K562 (cell line): ENCODE data around the gene ACBD3. TPM values are rescaled to one million over a fixed set of nuclear protein-coding genes. Genes with fewer than 3 reads are reported as not detected.
A peak's percentile ranks its signal among the peaks of the same experiment; 100 is the strongest.

Experiments
- C11orf30 ChIP-seq: fragments of 450-650 bp; IDR thresholded peaks from 2 replicates; pipeline ENCODE4 v1.6.1; 2016; ENCODE audit warnings: low read depth, mild to moderate bottlenecking
- EHMT2 ChIP-seq: fragments of 450-650 bp; IDR thresholded peaks from 2 replicates; pipeline ENCODE4 v1.6.1; 2018; ENCODE audit warnings: antibody characterized with exemption
- ETV5 ChIP-seq: sonication (generic); formaldehyde crosslinking; IDR thresholded peaks from 2 replicates; pipeline ENCODE4 v1.4.0; 2020; ENCODE audit warnings: low read depth, mild to moderate bottlenecking, missing genetic modification reagents
- HDAC1 ChIP-seq, 2 experiments: fragments of 450-650 bp; IDR thresholded peaks; 2 replicates each; pipeline ENCODE4 v1.6.1; 2016 to 2017; ENCODE audit warnings: inconsistent platforms in 1 of 2, mild to moderate bottlenecking in 1 of 2, moderate library complexity in 1 of 2
- KAT7 ChIP-seq: sonication (generic); formaldehyde crosslinking; IDR thresholded peaks from 2 replicates; pipeline ENCODE4 v1.8.0; 2022; ENCODE audit warnings: missing genetic modification reagents, mild to moderate bottlenecking, borderline replicate concordance
- KDM2B ChIP-seq: fragments of 250-450 bp; sonication (Bioruptor Pico); IDR thresholded peaks from 2 replicates; pipeline ENCODE4 v1.8.0; 2021; ENCODE audit warnings: mild to moderate bottlenecking, moderate library complexity
- KLF10 ChIP-seq: fragments of 250-450 bp; sonication (Bioruptor Pico); IDR thresholded peaks from 2 replicates; pipeline ENCODE4 v1.6.1; 2021; ENCODE audit warnings: matching md5 sums
- L3MBTL2 ChIP-seq: fragments of 450-650 bp; IDR thresholded peaks from 2 replicates; pipeline ENCODE4 v1.6.1; 2016; ENCODE audit warnings: mild to moderate bottlenecking, moderate library complexity
- RBM17 ChIP-seq: fragments of 200-400 bp; formaldehyde crosslinking; IDR thresholded peaks from 2 replicates; pipeline ENCODE4 v1.6.1; 2017; ENCODE audit warnings: low read depth, mild to moderate bottlenecking, low read length, borderline replicate concordance
- SOX6 ChIP-seq: fragments of 450-650 bp; IDR thresholded peaks from 2 replicates; pipeline ENCODE4 v1.6.1; 2014; ENCODE audit warnings: mild to moderate bottlenecking
- TCF7 ChIP-seq: sonication (generic); IDR thresholded peaks from 2 replicates; pipeline ENCODE4 v1.6.1; 2016; ENCODE audit warnings: antibody characterized with exemption, borderline replicate concordance
- ZFPM2 ChIP-seq: fragments of 250-450 bp; sonication (Bioruptor Pico); IDR thresholded peaks from 2 replicates; pipeline ENCODE4 v1.5.1; 2022; ENCODE audit warnings: mild to moderate bottlenecking
- ZNF146 ChIP-seq: IDR thresholded peaks from one replicate; pipeline ENCODE4 v1.6.1; 2018; ENCODE audit warnings: missing compliant biosample characterization; ENCODE audit not compliant: unreplicated experiment
- ZNF589 ChIP-seq: fragments of 200-800 bp; sonication (Bioruptor generic); IDR thresholded peaks from 2 replicates; pipeline ENCODE4 v1.6.1; 2016; ENCODE audit warnings: low read depth, missing genetic modification characterization, missing compliant biosample characterization
- ZNF75A ChIP-seq: fragments of 450-650 bp; formaldehyde crosslinking; IDR thresholded peaks from 2 replicates; pipeline ENCODE4 v1.4.0; 2020; ENCODE audit warnings: mild to moderate bottlenecking
- ZNF79 ChIP-seq: fragments of 250-450 bp; sonication (Bioruptor Pico); IDR thresholded peaks from 2 replicates; pipeline ENCODE4 v1.4.0; 2020; ENCODE audit warnings: low read depth, mild to moderate bottlenecking, moderate library complexity
- polyA plus RNA-seq, 8 experiments: library from polyadenylated mRNA; depleted of rRNA in 4 of 8; stranded (reverse) in 5 of 8; unstranded in 3 of 8; fragments of >200 nt; fragmentation: Nextera tagmentation in 2 of 8; fragmentation: Illumina TruSeq in 1 of 8; extraction: Ambion mirVana in 2 of 8; extraction: Trizol in 1 of 8; gene quantifications; 2 replicates each; pipeline versions ENCODE4 v1.2.1 to v1.2.3, GENCODE V29; 2011 to 2014; ENCODE audit warnings: inconsistent platforms in 1 of 8, missing spikeins in 1 of 8
- total RNA-seq, 7 experiments: library from RNA; depleted of rRNA in 6 of 7; stranded (reverse); fragments of >200 nt in 6 of 7; fragmentation: Illumina TruSeq in 2 of 7; extraction: Trizol in 2 of 7; gene quantifications; 2 replicates each; pipeline versions ENCODE4 v1.2.1 to v1.2.3, GENCODE V29; 2011 to 2021; ENCODE audit warnings: low replicate concordance in 1 of 7
- TF ChIP-seq, protein P1 (sequence below): sonication (generic); formaldehyde crosslinking; IDR thresholded peaks from 2 replicates; pipeline ENCODE4 v1.8.0; 2022; ENCODE audit warnings: mild to moderate bottlenecking, missing genetic modification reagents
- TF ChIP-seq, protein P2 (sequence below): fragments of 250-450 bp; sonication (Bioruptor Pico); IDR thresholded peaks from 2 replicates; pipeline ENCODE4 v1.5.0; 2021
- TF ChIP-seq, protein P3 (sequence below): fragments of 250-450 bp; sonication (Bioruptor Pico); IDR thresholded peaks from 2 replicates; pipeline ENCODE4 v1.5.1; 2021; ENCODE audit warnings: mild to moderate bottlenecking
- TF ChIP-seq, protein P4 (sequence below), 2 experiments: IDR thresholded peaks; 2 replicates each; pipeline ENCODE4 v1.6.1; 2012; ENCODE audit warnings: improper control_type of control experiment in 2 of 2, low read depth in 2 of 2, low read length in 2 of 2, borderline replicate concordance in 1 of 2

ACBD3 gene
- total and polyA plus RNA-seq, 9 of the 15 experiments (the other 6 are each of a cell fraction or from before 2014, with no cell fraction given) = 11.1 to 36.7 (median 26.9) TPM

DNA sequence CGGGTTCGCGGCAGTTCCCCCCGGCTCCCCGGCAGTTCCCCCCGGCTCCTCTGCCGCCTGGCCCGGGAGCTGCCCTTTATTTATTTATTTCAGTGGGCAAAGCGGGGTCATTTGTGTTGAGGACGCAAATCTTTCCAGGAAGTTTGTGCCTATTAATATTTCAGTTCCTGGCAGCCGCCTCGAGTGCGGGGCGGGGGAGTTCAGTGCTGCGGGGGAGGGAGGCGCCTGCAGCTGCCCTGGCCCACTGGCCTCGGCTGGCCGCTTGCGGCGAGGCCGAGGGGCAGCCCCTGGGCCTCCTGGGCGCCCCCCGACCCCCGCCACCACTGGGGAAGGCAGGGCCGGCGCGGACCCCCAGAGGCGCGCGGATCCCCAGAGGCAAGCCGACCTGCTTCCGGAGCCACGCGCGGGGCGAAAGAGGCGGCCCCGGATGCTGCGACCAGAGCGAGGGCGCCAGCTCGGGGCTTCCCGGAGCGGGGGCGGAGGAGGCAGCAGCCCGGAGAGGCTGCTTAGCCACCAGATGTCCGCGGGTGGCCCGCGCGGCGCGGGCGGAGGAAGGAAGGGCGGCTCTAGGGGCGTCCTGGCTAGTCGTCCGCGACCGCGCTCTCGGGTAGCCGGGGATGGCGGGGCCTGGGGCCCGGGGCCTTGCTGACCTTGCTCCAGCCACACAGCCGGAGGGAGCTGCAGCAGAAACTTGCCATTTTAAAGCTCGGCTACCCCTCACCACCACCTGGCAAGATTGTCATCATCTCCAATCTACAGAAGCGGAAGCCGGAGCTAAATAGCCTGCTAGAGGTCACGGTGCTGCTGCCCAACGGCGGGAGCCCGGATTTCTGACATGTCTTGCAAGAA is 76.1 kb downstream of the ACBD3 start (continued):
- TF ChIP-seq, protein P1, sequence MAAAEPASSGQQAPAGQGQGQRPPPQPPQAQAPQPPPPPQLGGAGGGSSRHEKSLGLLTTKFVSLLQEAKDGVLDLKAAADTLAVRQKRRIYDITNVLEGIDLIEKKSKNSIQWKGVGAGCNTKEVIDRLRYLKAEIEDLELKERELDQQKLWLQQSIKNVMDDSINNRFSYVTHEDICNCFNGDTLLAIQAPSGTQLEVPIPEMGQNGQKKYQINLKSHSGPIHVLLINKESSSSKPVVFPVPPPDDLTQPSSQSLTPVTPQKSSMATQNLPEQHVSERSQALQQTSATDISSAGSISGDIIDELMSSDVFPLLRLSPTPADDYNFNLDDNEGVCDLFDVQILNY (CRISPR knock-in tag) = no peak
- TF ChIP-seq ZNF589 (CRISPR knock-in tag) = peak; percentile 61; the same call in 1 of the 2 replicates
- TF ChIP-seq EHMT2 = no peak
- TF ChIP-seq KAT7 (CRISPR knock-in tag) = peak; percentile 4; the same call in 1 of the 2 replicates
- no peak for TF ChIP-seq RBM17
- TF ChIP-seq, protein P2, sequence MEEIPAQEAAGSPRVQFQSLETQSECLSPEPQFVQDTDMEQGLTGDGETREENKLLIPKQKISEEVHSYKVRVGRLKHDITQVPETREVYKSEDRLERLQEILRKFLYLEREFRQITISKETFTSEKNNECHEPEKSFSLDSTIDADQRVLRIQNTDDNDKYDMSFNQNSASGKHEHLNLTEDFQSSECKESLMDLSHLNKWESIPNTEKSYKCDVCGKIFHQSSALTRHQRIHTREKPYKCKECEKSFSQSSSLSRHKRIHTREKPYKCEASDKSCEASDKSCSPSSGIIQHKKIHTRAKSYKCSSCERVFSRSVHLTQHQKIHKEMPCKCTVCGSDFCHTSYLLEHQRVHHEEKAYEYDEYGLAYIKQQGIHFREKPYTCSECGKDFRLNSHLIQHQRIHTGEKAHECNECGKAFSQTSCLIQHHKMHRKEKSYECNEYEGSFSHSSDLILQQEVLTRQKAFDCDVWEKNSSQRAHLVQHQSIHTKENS (CRISPR knock-in tag) = no peak
- TF ChIP-seq SOX6 = 0 out of 2 replicates have a peak, but pooled peaks have one; percentile 24
- TF ChIP-seq C11orf30 = no peak
- TF ChIP-seq ETV5 (CRISPR knock-in tag) = peak; percentile 44
- no peak for TF ChIP-seq ZFPM2 (CRISPR knock-in tag)
- no peak for TF ChIP-seq ZNF75A (CRISPR knock-in tag)
- TF ChIP-seq, protein P3, sequence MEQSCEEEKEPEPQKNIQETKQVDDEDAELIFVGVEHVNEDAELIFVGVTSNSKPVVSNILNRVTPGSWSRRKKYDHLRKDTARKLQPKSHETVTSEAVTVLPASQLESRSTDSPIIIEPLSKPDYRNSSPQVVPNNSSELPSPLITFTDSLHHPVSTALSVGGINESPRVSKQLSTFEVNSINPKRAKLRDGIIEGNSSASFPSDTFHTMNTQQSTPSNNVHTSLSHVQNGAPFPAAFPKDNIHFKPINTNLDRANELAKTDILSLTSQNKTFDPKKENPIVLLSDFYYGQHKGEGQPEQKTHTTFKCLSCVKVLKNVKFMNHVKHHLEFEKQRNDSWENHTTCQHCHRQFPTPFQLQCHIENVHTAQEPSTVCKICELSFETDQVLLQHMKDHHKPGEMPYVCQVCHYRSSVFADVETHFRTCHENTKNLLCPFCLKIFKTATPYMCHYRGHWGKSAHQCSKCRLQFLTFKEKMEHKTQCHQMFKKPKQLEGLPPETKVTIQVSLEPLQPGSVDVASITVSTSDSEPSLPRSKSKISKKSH = no peak
- TF ChIP-seq ZNF79 (CRISPR knock-in tag) = no peak
- peak; percentile 83; the same call in 1 of the 2 replicates for TF ChIP-seq KDM2B (CRISPR knock-in tag)
- TF ChIP-seq, protein P4, sequence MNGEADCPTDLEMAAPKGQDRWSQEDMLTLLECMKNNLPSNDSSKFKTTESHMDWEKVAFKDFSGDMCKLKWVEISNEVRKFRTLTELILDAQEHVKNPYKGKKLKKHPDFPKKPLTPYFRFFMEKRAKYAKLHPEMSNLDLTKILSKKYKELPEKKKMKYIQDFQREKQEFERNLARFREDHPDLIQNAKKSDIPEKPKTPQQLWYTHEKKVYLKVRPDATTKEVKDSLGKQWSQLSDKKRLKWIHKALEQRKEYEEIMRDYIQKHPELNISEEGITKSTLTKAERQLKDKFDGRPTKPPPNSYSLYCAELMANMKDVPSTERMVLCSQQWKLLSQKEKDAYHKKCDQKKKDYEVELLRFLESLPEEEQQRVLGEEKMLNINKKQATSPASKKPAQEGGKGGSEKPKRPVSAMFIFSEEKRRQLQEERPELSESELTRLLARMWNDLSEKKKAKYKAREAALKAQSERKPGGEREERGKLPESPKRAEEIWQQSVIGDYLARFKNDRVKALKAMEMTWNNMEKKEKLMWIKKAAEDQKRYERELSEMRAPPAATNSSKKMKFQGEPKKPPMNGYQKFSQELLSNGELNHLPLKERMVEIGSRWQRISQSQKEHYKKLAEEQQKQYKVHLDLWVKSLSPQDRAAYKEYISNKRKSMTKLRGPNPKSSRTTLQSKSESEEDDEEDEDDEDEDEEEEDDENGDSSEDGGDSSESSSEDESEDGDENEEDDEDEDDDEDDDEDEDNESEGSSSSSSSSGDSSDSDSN (IDR thresholded peaks at IDR 0.05; ENCODE audit: borderline replicate concordance in 1 of 2, low read depth in 2 of 2, low read length in 2 of 2) = peak; percentile 80 to 95
- TF ChIP-seq L3MBTL2 = peak; percentile 77
- TF ChIP-seq ZNF146 (CRISPR knock-in tag) = no peak
- TF ChIP-seq TCF7 = no peak; the same call in 1 of the 2 replicates
- no peak for TF ChIP-seq KLF10
- TF ChIP-seq HDAC1 (IDR thresholded peaks at IDR 0.05) = no peak
